ENCODE results near the gene ZFP57.

ZFP57 gene

GRCh38 chr6:29626948-29627754, 53.8 kb downstream of the ZFP57 start:
- DNase-seq (ENCODE audit: low read depth in 1 of 2, low spot score in 1 of 2), result no peak

DNA sequence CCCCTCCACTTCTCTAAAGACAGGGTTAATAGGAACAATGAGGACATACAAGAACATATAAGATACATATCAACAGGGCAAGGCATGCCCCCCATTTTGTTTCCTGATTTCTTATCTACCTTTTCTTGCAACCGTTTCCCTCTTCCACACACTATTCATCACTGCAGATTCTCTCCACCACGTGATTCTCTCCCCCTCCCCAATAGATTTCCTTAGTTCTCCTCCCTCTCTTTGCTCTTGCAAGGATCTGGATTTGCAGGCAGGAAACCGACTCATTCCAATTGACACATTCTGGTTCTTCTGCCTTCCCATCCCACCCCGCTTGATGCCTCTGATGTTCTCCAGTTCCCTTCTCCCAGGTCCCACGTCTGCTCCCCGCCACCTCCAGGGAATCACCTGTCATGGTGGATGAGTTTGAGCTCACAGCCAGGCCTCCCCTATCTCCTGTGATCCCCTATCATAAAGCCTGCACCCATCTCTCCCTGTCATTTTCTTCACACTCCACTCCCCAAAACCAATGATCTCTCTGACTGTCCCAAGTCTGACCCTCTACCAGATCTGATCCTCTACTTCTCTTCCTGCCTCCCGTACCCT, 55.5 kb downstream of the ZFP57 start:
- no peak for DNase-seq (ENCODE audit: low read depth in 1 of 2, low spot score in 1 of 2)

- no peak for DNase-seq (ENCODE audit: low read depth in 1 of 2, low spot score in 1 of 2)
Observed at GRCh38 chr6:29624520-29624961, 56.4 kb downstream of the ZFP57 start.
